OCI-LY1 (cell line): Measurements from ENCODE around the gene LCN15.
A peak's percentile ranks its signal among the peaks of the same experiment; 100 is the strongest.
"Not testable (repeated sequence)": the region's sequence is repeated elsewhere in the genome, so short reads cannot be mapped to it uniquely, and the experiment has no call there.

Experiments used
- H2AFZ ChIP-seq: fragments of 200-600 bp; sonication (generic), shearing (Covaris generic); 2 replicates; pipeline ENCODE4 v1.6.0; 2014; ENCODE audit warnings: antibody characterized with exemption, mild to moderate bottlenecking, low read length
- H3F3A ChIP-seq: fragments of 200-600 bp; sonication (generic), shearing (Covaris generic); 2 replicates; pipeline ENCODE4 v1.6.0; 2014; ENCODE audit warnings: mild to moderate bottlenecking, antibody characterized with exemption, low read length, moderate library complexity; ENCODE audit not compliant: insufficient read depth
- H3K27ac ChIP-seq: fragments of 200-600 bp; sonication (generic); 2 replicates; pipeline ENCODE4 v1.5.1; 2014; ENCODE audit warnings: low read length, mixed run types, mild to moderate bottlenecking, low read depth; ENCODE audit not compliant: poor library complexity, severe bottlenecking
- H3K27me3 ChIP-seq: fragments of 200-600 bp; sonication (generic); 2 replicates; pipeline ENCODE4 v1.6.0; 2014; ENCODE audit warnings: antibody characterized with exemption, mild to moderate bottlenecking, low read length, moderate library complexity; ENCODE audit not compliant: insufficient read depth
- H3K36me3 ChIP-seq: fragments of 200-600 bp; sonication (generic); 2 replicates; pipeline ENCODE4 v1.6.1; 2014; ENCODE audit warnings: mild to moderate bottlenecking, antibody characterized with exemption, low read length, moderate library complexity, mixed read lengths; ENCODE audit not compliant: insufficient read depth
- H3K4me1 ChIP-seq: fragments of 200-600 bp; sonication (generic); 2 replicates; pipeline ENCODE4 v1.5.1; 2014; ENCODE audit warnings: mild to moderate bottlenecking, low read length, moderate library complexity; ENCODE audit not compliant: insufficient read depth, severe bottlenecking
- H3K4me2 ChIP-seq: fragments of 200-600 bp; sonication (generic), shearing (Covaris generic); 2 replicates; pipeline ENCODE4 v1.6.1; 2014; ENCODE audit warnings: low read length
- H3K4me3 ChIP-seq: fragments of 200-600 bp; sonication (generic); 2 replicates; pipeline ENCODE4 v1.5.1; 2014; ENCODE audit warnings: low read length, low read depth, mild to moderate bottlenecking, mixed read lengths; ENCODE audit not compliant: poor library complexity, severe bottlenecking
- H3K79me2 ChIP-seq: fragments of 200-600 bp; shearing (Covaris generic); 2 replicates; pipeline ENCODE4 v1.6.1; 2016; ENCODE audit warnings: mixed run types, low read length, mixed read lengths; ENCODE audit not compliant: insufficient read depth
- H3K9ac ChIP-seq: fragments of 200-600 bp; sonication (generic), shearing (Covaris generic); 2 replicates; pipeline ENCODE4 v1.6.1; 2014; ENCODE audit warnings: mild to moderate bottlenecking, low read length, mixed read lengths
- H3K9me2 ChIP-seq: fragments of 200-600 bp; sonication (generic), shearing (Covaris generic); 2 replicates; pipeline ENCODE4 v1.6.1; 2014; ENCODE audit warnings: low read depth, mild to moderate bottlenecking, low read length, mixed read lengths
- H3K9me3 ChIP-seq: fragments of 200-600 bp; shearing (Covaris generic); 2 replicates; pipeline ENCODE4 v1.6.1; 2014; ENCODE audit warnings: low read length, mixed read lengths
- H4K20me1 ChIP-seq: fragments of 200-600 bp; sonication (generic), shearing (Covaris generic); 2 replicates; pipeline ENCODE4 v1.6.0; 2016; ENCODE audit warnings: mild to moderate bottlenecking, low read length; ENCODE audit not compliant: insufficient read depth
- EZH2 ChIP-seq: fragments of 200-600 bp; sonication (generic), shearing (Covaris generic); IDR thresholded peaks from 2 replicates; pipeline ENCODE4 v1.8.0; 2017; ENCODE audit warnings: borderline replicate concordance, mixed run types, mild to moderate bottlenecking, antibody characterized with exemption, low read length, moderate library complexity, mixed read lengths
- TF ChIP-seq, protein P1 (sequence below): fragments of 200-600 bp; sonication (generic), shearing (Covaris generic); IDR thresholded peaks from 2 replicates; pipeline ENCODE4 v1.5.1; 2017; ENCODE audit warnings: mild to moderate bottlenecking, antibody characterized with exemption, low read length, moderate library complexity, mixed read lengths

Gene LCN15

DNA sequence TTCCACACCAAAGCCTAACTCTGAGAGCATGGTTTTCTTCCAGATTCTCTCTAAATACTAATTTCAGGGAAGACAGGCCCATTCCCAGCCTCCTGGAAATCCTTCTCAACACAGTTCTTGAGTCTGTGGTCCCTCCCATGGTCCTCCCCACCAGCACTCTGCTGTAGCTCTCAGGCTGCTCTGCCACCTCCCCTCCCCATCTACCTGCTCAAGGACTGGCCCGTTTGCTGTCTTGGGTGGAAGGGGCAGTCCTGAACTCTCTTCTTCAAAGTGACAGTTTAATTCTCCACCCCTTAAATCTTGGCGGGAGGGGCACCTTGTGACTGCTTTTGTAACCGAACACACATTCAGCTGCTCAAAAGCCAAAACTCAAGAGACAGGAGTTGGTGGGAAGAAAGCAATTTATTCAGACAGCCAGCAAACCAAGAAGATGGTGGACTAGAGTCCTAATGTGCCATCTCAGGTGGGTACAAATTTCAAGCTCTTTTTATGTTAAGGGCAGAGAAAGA, 7.6 kb upstream of the LCN15 start:
- H3K79me2 ChIP-seq, result no peaks in the 10 kb centered on the region
- H3K27me3 ChIP-seq, result no peaks in the 10 kb centered on the region; the same call in 1 of the 2 replicates
- peaks cover 5% of the 10 kb centered on the region; the same call in 1 of the 2 replicates for H3K36me3 ChIP-seq
- no peaks in the 10 kb centered on the region for H4K20me1 ChIP-seq
- peaks cover 5% of the 10 kb centered on the region; the same call in 1 of the 2 replicates for H3K9me3 ChIP-seq
- no peak for TF ChIP-seq EZH2
- TF ChIP-seq, protein P1, sequence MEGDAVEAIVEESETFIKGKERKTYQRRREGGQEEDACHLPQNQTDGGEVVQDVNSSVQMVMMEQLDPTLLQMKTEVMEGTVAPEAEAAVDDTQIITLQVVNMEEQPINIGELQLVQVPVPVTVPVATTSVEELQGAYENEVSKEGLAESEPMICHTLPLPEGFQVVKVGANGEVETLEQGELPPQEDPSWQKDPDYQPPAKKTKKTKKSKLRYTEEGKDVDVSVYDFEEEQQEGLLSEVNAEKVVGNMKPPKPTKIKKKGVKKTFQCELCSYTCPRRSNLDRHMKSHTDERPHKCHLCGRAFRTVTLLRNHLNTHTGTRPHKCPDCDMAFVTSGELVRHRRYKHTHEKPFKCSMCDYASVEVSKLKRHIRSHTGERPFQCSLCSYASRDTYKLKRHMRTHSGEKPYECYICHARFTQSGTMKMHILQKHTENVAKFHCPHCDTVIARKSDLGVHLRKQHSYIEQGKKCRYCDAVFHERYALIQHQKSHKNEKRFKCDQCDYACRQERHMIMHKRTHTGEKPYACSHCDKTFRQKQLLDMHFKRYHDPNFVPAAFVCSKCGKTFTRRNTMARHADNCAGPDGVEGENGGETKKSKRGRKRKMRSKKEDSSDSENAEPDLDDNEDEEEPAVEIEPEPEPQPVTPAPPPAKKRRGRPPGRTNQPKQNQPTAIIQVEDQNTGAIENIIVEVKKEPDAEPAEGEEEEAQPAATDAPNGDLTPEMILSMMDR, result no peak
- no peak overlapping the region for H3K4me3 ChIP-seq
- H3K9ac ChIP-seq, result no peak overlapping the region
- no peaks in the 10 kb centered on the region for H3K9me2 ChIP-seq
- H3K4me1 ChIP-seq, result peaks cover 5% of the 10 kb centered on the region
- no peak overlapping the region for H3K27ac ChIP-seq
- no peak overlapping the region for H3K4me2 ChIP-seq
- no peaks in the 10 kb centered on the region for H3F3A ChIP-seq
- H2AFZ ChIP-seq, result no peak overlapping the region

DNA sequence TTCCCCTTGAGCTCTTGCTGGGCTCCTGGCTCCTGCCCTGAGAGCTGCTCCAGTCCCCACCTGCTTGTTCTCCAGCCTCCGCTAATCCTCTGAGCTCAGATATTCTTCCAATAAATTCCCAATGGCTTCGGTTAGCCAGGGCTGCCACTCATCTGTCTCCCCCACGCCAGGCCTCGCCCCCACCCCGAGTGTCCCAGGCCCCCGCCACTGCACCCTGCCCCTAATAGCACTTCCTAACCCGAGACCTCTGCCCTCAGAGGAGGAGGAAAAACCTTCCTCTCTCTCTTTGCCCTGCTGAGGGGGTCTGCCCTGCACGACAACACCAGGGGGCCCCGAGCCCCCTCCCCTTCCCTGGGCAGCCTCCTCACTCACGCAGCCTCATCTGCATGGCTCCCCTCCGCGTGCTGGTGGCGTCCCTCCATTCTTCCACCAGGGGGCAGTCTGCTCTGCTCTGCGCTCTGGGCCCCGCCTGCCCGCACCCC, 5.4 kb upstream of the LCN15 start:
- H3K4me3 ChIP-seq, result no peak overlapping the region
- no peaks in the 10 kb centered on the region for H3K9me2 ChIP-seq
- no peaks in the 10 kb centered on the region for H3F3A ChIP-seq
- peaks cover 5% of the 10 kb centered on the region; the same call in 1 of the 2 replicates for H3K9me3 ChIP-seq
- no peaks in the 10 kb centered on the region for H3K79me2 ChIP-seq
- no peaks in the 10 kb centered on the region for H4K20me1 ChIP-seq
- H2AFZ ChIP-seq, result no peak overlapping the region
- no peak overlapping the region for H3K9ac ChIP-seq
- H3K4me1 ChIP-seq, result peaks cover 5% of the 10 kb centered on the region
- peaks cover 5% of the 10 kb centered on the region; the same call in 1 of the 2 replicates for H3K36me3 ChIP-seq
- peaks cover 3% of the 10 kb centered on the region; the same call in 1 of the 2 replicates for H3K27me3 ChIP-seq
- H3K4me2 ChIP-seq, result no peak overlapping the region
- no peak for TF ChIP-seq EZH2
- TF ChIP-seq, protein P1, result peak; percentile 52
- no peak overlapping the region for H3K27ac ChIP-seq

DNA sequence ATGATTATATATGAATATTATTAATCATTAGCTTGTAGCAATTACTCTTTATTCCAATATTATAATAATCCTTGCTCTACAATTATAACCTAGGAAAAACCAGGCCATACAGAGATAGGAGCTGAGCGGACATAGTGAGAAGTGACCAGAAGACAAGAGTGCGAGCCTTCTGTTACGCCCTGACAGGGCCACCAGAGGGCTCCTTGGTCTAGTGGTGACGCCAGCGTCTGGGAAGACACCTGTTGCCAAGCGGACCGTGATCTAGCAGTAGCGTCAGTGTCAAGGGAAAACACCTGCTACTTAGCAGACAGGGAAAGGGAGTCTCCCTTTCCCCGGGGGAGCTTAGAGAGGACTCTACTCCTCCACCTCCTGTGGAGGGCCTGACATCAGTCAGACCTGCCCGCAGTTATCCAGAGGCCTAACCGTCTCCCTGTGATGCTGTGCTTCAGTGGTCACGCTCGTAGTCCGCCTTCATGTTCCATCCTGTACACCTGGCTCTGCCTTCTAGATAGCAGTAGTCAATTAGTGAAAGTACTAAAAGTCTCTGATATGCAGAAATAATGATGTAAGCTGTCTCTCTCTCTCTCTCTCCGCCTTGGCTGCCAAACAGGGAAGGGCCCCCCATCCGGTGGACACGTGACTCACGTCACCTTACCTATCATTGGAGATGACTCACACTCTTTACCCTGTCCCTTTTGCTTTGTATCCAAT, 2.2 kb upstream of the LCN15 start:
- not testable (repeated sequence) for H3K9me3 ChIP-seq, H3K27ac ChIP-seq, H3K4me3 ChIP-seq, H3K4me2 ChIP-seq, H3F3A ChIP-seq, H3K36me3 ChIP-seq, H3K27me3 ChIP-seq, H2AFZ ChIP-seq, H3K9me2 ChIP-seq, H3K9ac ChIP-seq, H4K20me1 ChIP-seq, H3K4me1 ChIP-seq, H3K79me2 ChIP-seq

DNA sequence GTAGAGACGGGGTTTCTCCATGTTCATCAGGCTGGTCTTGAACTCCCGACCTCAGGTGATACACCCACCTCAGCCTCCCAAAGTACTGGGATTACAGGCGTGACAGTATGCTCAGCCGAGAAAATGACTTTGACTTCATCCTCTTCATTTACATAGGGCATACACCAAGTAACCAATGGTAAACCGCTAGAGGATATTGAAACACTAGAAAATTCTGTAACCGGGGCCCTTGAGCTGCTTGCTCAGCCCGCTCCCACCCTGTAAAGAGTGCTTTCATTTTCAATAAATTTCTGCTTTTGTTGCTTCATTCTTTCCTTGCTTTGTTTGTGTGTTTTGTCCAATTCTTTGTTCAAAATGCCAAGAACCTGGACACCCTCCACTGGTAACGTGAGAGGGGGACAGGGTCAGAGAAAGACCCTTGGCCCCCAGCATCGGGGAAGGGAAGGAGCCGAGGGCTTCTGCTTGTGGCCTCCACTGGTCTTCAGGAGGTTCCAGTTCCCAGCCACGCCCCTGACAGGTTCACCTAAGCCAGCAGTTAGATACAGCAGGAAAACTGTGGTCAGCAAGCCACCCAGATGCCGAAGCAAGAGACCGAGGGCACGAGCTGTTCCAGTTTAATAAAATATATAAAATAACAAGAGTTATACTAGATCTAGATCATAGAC, 1.6 kb upstream of the LCN15 start:
- not testable (repeated sequence) for H4K20me1 ChIP-seq, H3K4me3 ChIP-seq, H3F3A ChIP-seq, H3K27me3 ChIP-seq, H3K4me2 ChIP-seq, H2AFZ ChIP-seq, H3K9ac ChIP-seq, H3K9me3 ChIP-seq, H3K9me2 ChIP-seq, H3K27ac ChIP-seq, H3K36me3 ChIP-seq, H3K79me2 ChIP-seq, H3K4me1 ChIP-seq
